ENCODE data around the gene PRKCB.

DNA sequence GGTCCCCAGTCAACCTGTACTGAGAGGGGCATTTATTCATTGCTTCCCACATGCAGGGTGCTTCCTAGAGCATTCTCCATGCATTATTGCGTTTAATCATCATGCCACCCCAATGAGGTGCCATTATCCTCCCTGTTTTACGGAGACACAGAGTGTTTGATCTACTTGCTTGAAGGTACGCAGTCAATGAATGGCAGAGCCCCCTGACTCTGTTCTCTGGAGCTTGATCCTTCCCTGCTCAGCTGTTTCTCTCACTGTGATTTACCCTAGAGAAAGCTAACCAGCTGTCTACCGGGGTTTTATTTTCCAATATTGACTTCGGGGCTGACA, 117.2 kb downstream of the PRKCB start:
- TF ChIP-seq, protein P1, sequence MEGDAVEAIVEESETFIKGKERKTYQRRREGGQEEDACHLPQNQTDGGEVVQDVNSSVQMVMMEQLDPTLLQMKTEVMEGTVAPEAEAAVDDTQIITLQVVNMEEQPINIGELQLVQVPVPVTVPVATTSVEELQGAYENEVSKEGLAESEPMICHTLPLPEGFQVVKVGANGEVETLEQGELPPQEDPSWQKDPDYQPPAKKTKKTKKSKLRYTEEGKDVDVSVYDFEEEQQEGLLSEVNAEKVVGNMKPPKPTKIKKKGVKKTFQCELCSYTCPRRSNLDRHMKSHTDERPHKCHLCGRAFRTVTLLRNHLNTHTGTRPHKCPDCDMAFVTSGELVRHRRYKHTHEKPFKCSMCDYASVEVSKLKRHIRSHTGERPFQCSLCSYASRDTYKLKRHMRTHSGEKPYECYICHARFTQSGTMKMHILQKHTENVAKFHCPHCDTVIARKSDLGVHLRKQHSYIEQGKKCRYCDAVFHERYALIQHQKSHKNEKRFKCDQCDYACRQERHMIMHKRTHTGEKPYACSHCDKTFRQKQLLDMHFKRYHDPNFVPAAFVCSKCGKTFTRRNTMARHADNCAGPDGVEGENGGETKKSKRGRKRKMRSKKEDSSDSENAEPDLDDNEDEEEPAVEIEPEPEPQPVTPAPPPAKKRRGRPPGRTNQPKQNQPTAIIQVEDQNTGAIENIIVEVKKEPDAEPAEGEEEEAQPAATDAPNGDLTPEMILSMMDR (conservative IDR thresholded peaks at IDR 0.05; ENCODE audit: low read length), result no peak
- no peak for TF ChIP-seq EZH2phosphoT487 (IDR thresholded peaks at IDR 0.05; ENCODE audit: borderline replicate concordance, low read depth, low read length)

All from OCI-LY7 (cell line).